Fibroblast of lung (primary cell): ENCODE results near the gene HIPK2. TPM values are rescaled to one million over a fixed set of nuclear protein-coding genes. Genes with fewer than 3 reads are reported as not detected.

Source experiments
- DNase-seq, 2 donors: peaks; one replicate each; pipeline versions ENCODE4 v3.0.0 to v3.0.0-alpha.2; 2010; ENCODE audit warnings: low read depth in 2 of 2
- H2AFZ ChIP-seq: 2 replicates; pipeline ENCODE4 v1.5.1; 2012; ENCODE audit warnings: low read length, control low read depth, inconsistent platforms
- H3K27ac ChIP-seq: 2 replicates; pipeline ENCODE4 v1.5.1; 2011; ENCODE audit warnings: low read length, control low read depth; ENCODE audit not compliant: insufficient read depth
- H3K27me3 ChIP-seq: 2 replicates; pipeline ENCODE4 v1.5.1; 2011; ENCODE audit warnings: mild to moderate bottlenecking, low read length; ENCODE audit not compliant: control insufficient read depth, insufficient read depth
- H3K36me3 ChIP-seq: 2 replicates; pipeline ENCODE4 v1.5.1; 2011; ENCODE audit warnings: low read length; ENCODE audit not compliant: control insufficient read depth, insufficient read depth
- H3K4me1 ChIP-seq: 2 replicates; pipeline ENCODE4 v1.5.1; 2011; ENCODE audit warnings: low read length; ENCODE audit not compliant: control insufficient read depth, insufficient read depth; ENCODE audit errors: extremely low read depth
- H3K4me2 ChIP-seq: 2 replicates; pipeline ENCODE4 v1.5.1; 2011; ENCODE audit warnings: low read length, control low read depth; ENCODE audit not compliant: insufficient read depth; ENCODE audit errors: extremely low read depth
- H3K4me3 ChIP-seq, 4 experiments: fragments of 200-600 bp in 1 of 4; sonication (generic) in 1 of 4; replicated peaks in 1 of 4; 2 replicates each; pipeline ENCODE4 v1.5.1; 2011 to 2016; ENCODE audit warnings: low read length in 4 of 4, low read depth in 3 of 4, mild to moderate bottlenecking in 3 of 4, control low read depth in 2 of 4, inconsistent platforms in 1 of 4, mixed read lengths in 1 of 4; ENCODE audit not compliant: insufficient read depth in 1 of 4; ENCODE audit errors: control extremely low read depth in 1 of 4
- H3K79me2 ChIP-seq: 2 replicates; pipeline ENCODE4 v1.5.1; 2012; ENCODE audit warnings: mild to moderate bottlenecking, low read length, inconsistent platforms; ENCODE audit not compliant: control insufficient read depth, insufficient read depth
- H3K9ac ChIP-seq: 2 replicates; pipeline ENCODE4 v1.5.1; 2011; ENCODE audit warnings: mild to moderate bottlenecking, low read length, control low read depth; ENCODE audit not compliant: insufficient read depth
- H3K9me3 ChIP-seq: 2 replicates; pipeline ENCODE4 v1.5.1; 2012; ENCODE audit warnings: low read depth, low read length; ENCODE audit not compliant: control insufficient read depth, insufficient read depth
- H4K20me1 ChIP-seq: 2 replicates; pipeline ENCODE4 v1.5.1; 2011; ENCODE audit warnings: low read length; ENCODE audit not compliant: control insufficient read depth, insufficient read depth; ENCODE audit errors: extremely low read depth
- CTCF ChIP-seq, 2 donors: IDR thresholded peaks in 1 of 2; conservative IDR thresholded peaks in 1 of 2; 1 replicate in 1 of 2; 2 replicates in 1 of 2; pipeline ENCODE4 v1.5.1; 2011 to 2012; ENCODE audit warnings: low read length in 2 of 2, control low read depth in 1 of 2, inconsistent platforms in 1 of 2, low read depth in 1 of 2, mild to moderate bottlenecking in 1 of 2
- EZH2 ChIP-seq: IDR thresholded peaks from 2 replicates; pipeline ENCODE4 v1.5.1; 2012; ENCODE audit warnings: low read length, control low read depth, mild to moderate bottlenecking; ENCODE audit errors: missing control alignments
- polyA plus RNA-seq, 2 donors: library from polyadenylated mRNA; depleted of rRNA in 1 of 2; stranded (reverse) in 1 of 2; unstranded in 1 of 2; fragments of >200 nt; gene quantifications; 2 replicates each; pipeline ENCODE4 v1.2.1, GENCODE V29; 2011 to 2012; ENCODE audit warnings: missing spikeins in 1 of 2
- total RNA-seq: library from RNA; depleted of rRNA; stranded (reverse); fragments of >200 nt; gene quantifications from 2 replicates; pipeline ENCODE4 v1.2.1, GENCODE V29; 2014

HIPK2 gene
- total and polyA plus RNA-seq, 2 donors (not counting 1 experiment from before 2014, with no cell fraction given), result 10.1 to 11.1 TPM

DNA sequence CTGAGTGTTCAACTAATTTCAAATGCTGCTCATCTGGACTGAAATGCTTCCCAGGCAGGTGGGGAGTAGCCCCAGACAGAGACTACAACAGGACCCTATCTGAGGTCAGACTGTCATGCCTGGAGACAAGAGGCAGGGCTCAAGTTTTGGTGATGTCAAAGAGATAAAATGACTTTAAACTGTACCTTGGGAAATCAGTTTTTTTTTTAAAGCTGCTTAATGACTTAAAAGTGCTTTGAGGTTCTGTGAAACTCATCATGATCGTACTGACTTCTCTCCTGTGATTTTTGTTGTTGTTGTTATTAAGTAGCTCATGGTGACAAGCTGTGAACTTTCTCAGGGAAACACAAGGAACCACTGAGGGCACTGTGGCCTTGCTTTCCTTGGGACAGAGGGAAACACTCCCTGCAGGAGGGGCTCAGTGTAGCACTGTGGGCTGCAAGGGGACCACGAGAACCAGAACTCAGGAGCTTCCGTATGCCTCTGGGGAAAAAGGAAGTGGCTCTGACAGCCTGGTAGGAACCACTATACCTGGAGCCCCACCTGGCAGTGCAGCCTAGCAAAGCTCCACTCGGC is 9.5 kb downstream of the HIPK2 start:
- no peak overlapping the region for H3K4me2 ChIP-seq
- no peaks in the 10 kb centered on the region for H4K20me1 ChIP-seq
- H2AFZ ChIP-seq, result no peak overlapping the region
- DNase-seq, result no peak
- H3K9me3 ChIP-seq, result no peaks in the 10 kb centered on the region
- no peak for TF ChIP-seq CTCF (conservative IDR thresholded peaks at IDR 0.05 in 1 of 2, IDR thresholded peaks at IDR 0.05 in 1 of 2; ENCODE audit: low read depth in 1 of 2, low read length in 2 of 2)
- TF ChIP-seq EZH2, result no peak
- H3K36me3 ChIP-seq, result no peaks in the 10 kb centered on the region
- no peaks in the 10 kb centered on the region for H3K27me3 ChIP-seq
- H3K27ac ChIP-seq, result no peak overlapping the region
- peaks cover 88% of the 10 kb centered on the region for H3K79me2 ChIP-seq
- no peak overlapping the region for H3K9ac ChIP-seq
- H3K4me1 ChIP-seq, result peaks cover 4% of the 10 kb centered on the region
- no peak overlapping the region for H3K4me3 ChIP-seq

GRCh38 chr7:139767561-139767982 is 10.2 kb downstream of the HIPK2 start:
- peak in 1 of 2 donors; percentile 45 for DNase-seq
- no peak overlapping the region for H3K27ac ChIP-seq
- peaks cover 9% of the 10 kb centered on the region for H3K4me1 ChIP-seq
- H3K9me3 ChIP-seq, result no peaks in the 10 kb centered on the region
- no peak overlapping the region for H3K4me3 ChIP-seq
- H2AFZ ChIP-seq, result no peak overlapping the region
- H4K20me1 ChIP-seq, result no peaks in the 10 kb centered on the region
- no peak overlapping the region for H3K9ac ChIP-seq
- no peaks in the 10 kb centered on the region for H3K27me3 ChIP-seq
- H3K4me2 ChIP-seq, result no peak overlapping the region
- TF ChIP-seq CTCF (conservative IDR thresholded peaks at IDR 0.05 in 1 of 2, IDR thresholded peaks at IDR 0.05 in 1 of 2; ENCODE audit: low read depth in 1 of 2, low read length in 2 of 2), result no peak
- no peak for TF ChIP-seq EZH2
- H3K36me3 ChIP-seq, result no peaks in the 10 kb centered on the region
- peaks cover 87% of the 10 kb centered on the region for H3K79me2 ChIP-seq

GRCh38 chr7:139765143-139765542 is 12.7 kb downstream of the HIPK2 start:
- peaks cover 7% of the 10 kb centered on the region for H3K4me1 ChIP-seq
- no peak overlapping the region for H3K27ac ChIP-seq
- no peaks in the 10 kb centered on the region for H3K36me3 ChIP-seq
- TF ChIP-seq EZH2, result no peak
- TF ChIP-seq CTCF (conservative IDR thresholded peaks at IDR 0.05 in 1 of 2, IDR thresholded peaks at IDR 0.05 in 1 of 2; ENCODE audit: low read depth in 1 of 2, low read length in 2 of 2), result no peak
- H3K9ac ChIP-seq, result no peak overlapping the region
- no peak overlapping the region for H3K4me2 ChIP-seq
- no peak for DNase-seq
- H3K4me3 ChIP-seq, result no peak overlapping the region
- H3K27me3 ChIP-seq, result no peaks in the 10 kb centered on the region
- H2AFZ ChIP-seq, result no peak overlapping the region
- no peaks in the 10 kb centered on the region for H3K9me3 ChIP-seq
- peaks cover 86% of the 10 kb centered on the region for H3K79me2 ChIP-seq
- H4K20me1 ChIP-seq, result peaks cover 2% of the 10 kb centered on the region
